ENCODE measurements around the gene BLOC1S1. TPM values are rescaled to one million over a fixed set of nuclear protein-coding genes. Genes with fewer than 3 reads are reported as not detected.

The BLOC1S1 gene
- total RNA-seq, 1 experiment from 2014 or later = 69.8 TPM

DNA sequence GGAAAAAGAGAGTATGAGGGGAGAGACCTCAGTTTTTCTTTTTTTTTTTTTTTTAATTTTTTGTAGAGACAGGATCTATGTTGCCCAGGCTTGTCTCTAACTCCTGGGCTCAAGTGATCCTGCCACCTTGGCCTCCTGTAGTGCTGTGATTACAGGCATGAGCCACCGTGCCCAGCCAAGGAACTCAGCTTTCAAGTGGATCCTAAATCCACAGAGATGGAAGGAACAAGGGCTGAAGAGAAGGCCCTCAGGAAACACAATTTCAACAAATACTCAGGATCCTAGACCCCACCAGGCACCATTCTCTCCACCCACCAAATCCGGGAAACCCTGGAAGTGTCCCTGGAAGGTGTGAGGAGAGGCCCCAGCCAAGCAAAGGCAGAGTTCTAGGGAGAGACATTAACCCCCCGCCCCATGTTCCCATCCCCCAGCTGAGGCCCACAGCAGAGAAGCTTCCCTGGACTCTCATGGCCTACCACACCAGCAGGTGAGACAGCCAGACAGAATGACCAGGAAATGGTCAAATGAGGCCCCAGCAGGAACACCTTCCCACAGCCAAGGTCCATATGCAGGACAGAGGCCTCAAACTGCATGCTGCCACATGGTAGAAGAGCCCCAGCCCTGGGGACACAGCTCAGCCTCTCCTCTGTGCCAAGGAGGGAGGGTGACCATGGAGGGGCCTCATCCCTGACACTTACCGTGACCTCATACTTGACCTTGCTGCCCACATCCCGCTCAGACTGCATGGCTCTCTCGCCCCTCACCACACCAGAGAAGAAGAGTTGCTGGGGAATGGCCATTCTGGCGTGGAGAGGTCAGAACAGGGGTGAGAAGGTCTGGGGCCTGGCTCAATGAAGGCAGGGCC lies 22.3 kb upstream of the BLOC1S1 start:
- no peak for DNase-seq (ENCODE audit: extremely low read depth, low read depth)

DNA sequence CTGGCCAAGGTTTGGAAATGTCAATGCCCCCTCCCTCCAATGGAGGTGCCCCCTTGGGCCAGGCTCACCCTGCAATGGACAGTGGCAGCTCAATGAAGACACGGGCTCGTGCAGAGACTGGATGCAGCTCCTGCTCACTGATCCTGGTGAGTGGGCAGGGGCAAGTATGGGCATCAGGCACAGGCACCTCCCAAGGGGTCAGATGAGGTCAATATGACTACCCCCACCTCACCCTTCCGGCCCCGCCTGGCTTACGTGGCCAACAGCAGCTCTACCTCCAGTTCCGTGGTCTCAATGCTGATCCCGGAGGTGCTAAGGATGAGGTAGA lies 21.7 kb upstream of the BLOC1S1 start:
- DNase-seq (ENCODE audit: extremely low read depth, low read depth) = no peak

DNA sequence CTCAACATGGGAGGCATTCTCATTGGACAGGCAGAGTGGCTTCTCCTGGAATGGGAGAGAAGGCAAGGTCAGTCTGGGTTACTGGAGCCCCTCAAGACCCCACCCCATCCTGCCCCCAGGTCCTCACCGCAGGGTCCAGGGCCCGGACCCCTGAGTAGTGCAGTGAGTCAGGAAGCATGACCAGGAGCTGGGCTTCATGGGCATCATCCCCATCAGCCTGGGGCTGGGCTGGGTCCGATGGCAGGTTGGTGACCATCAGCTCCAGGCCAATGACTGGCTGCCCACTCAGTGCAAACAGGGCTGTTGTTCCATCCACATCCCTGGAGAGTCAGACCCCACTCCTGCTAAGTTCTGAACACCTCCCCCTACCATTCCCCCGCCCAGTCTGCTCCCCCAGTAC lies 21.2 kb upstream of the BLOC1S1 start:
- DNase-seq (ENCODE audit: extremely low read depth, low read depth) = no peak

DNA sequence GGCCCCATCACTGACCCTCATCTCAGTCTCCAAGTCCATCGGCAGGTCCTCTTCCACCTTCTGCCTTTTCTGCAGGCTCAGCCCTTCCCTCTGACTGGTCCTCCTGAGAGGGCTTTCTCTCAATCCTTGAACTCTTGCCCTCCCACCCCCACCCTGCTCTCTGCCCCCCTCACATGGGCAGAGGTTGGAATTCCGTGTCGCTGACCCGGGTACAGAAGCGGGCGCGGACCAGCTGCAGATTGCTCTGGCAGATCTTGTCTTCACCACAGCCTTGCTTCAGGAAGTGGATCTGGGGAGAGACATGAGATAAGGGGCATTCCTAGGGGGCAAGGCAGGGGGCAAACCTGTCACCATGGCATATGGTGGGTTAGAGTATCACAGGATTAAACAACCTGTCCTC lies 20.5 kb upstream of the BLOC1S1 start:
- DNase-seq (ENCODE audit: extremely low read depth, low read depth) = no peak

DNA sequence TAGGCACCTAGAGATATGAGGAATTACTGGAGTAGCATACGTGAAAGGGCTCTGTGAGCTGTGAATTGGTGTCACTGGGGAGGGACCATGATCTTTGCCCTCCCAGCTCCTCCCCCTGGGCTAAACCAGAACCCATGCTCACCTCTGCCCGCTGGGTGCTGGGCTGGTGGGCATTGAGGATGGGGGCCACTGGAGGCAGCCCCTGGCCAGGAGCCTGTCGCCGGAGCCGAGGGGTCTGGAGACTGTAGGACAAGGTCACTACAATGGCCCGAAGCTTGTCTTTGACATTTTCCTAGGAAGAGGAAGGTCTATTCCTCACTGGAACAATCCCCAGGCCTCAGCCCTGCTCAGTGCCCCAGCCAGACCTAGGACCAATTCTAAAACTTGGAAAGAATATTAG lies 19.7 kb upstream of the BLOC1S1 start:
- DNase-seq (ENCODE audit: extremely low read depth, low read depth) = no peak

DNA sequence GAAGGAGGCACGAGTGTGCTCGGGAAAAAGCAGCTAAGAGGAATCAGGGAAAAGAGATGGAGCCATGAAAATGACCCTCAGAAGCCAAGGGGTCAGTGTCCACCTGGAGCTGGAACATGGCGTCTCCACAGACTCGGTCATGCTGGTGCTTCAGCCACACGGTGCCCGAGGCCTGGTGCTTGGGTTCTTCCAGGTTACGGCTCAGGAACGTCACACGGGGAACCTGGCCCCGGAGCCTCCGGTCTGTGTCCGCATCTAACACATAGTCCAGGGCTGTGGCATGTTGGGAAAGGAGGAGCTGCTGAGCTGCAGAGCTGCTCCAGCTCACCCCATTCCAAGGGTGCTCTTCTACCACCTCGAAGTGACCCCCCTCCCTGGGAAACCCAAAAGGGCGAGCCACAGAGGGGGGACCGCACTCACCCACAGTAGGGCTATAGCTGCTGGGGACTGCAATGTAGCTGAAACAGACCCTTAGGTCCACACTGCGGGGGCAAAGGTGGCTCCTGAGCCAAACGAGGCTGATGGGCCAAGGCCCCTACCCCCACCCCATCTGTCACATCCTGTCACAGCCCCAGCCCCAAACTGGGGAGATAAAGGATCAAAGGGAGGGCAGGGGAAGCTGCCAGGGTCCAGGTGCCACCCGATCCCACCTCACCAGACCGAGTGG lies 18.9 kb upstream of the BLOC1S1 start:
- DNase-seq (ENCODE audit: extremely low read depth, low read depth) = no peak

DNA sequence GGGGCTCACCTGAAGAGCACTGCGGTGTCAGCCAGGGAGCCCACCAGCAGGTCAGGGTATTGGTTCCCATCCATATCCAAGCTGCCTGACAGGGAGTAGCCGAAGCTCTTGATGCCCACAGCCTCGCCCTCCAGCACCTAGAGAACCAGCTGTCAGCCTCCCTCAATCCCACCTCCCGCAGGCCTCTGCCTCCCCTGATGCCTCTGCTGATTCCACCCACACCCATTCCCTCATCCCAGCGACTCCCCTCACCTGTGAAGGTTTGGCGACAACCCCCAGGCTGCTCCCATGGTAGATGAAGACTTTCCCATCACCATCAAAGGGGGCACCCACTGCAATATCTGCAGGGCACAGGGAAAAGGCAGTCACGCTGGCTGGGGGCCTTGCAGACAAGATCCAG lies 18.2 kb upstream of the BLOC1S1 start:
- DNase-seq (ENCODE audit: extremely low read depth, low read depth) = no peak

DNA sequence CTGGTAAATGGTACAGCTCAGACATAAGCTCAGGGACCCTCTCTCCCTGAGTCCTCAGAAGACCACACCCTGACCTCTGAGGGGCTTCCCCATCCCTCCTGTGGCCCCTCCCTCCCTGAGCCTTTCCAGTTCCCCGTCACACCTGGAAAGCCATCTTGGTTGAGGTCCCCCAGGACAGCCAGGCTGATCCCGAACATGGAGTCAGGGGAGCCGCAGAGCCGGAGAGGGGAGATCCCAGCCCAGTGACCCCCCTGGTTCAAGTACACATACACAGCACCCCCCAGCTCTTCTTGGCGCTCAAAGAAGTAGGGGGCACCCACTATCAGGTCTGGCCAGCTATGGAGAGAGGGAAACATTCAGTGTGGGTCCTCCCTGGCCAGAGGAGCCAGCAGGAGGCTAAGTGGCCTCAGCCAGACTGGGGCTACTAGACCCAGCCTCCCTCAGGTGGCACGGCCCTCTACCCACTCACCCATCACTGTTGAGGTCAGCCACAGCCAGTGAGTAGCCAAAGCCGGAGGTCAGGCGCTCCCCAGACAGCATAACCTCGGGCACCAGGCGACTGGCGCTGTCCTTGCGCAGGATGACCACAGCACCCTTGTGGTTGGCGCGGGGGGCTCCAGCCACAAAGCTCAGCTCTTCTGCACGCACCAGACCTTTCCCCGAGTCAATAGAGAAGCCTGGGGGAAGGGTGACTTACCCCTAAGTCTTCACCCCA lies 17.4 kb upstream of the BLOC1S1 start:
- DNase-seq (ENCODE audit: extremely low read depth, low read depth) = no peak

DNA sequence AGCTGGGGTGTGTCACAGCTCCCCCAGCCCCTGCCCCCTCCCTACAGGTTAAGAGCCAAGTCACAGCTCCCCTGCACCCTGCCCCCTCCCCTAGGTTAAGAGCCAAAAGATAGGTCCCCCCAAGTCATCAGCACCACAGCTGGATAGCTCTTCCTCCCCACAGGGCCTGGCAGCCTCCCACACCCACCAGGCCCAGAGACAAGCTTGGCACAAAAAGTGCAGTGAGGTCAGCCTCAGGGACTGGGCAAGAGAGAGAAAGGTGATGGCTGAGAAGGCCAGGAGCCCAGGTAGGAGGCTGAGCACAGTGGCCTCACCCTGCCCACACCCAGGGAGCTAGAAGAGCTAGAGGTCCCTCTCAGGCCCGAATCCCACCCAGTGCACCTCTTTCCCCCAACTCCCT lies 16.9 kb upstream of the BLOC1S1 start:
- DNase-seq (ENCODE audit: extremely low read depth, low read depth) = no peak

DNA sequence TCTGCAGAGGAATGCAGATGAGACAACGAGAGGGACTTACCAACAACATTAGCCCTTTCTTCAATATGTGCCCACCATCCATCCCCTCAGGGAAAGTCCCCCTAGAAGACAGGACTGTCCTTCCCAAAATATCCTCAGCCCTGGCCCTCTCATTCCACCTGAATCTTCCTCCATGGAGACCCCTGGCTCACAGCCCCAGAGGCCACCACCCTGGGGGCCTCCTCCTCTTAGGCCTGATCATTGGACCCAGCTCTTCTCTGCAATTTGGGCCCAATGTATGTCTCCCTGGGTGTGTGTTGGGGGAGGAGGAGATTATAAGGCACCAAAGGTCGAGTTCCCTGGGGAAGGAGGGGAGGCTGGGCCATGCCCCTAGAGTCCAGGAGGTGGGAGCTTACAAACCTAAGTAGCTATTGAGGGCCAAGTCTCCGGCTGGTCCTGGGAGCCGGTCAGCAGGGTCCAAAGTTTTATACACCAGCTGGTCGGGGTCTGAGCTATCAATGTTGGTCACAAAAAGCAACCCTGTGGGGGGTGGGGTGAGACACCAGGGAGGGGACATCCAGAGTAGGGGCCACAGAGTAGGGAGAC lies 16.3 kb upstream of the BLOC1S1 start:
- no peak for DNase-seq (ENCODE audit: extremely low read depth, low read depth)

DNA sequence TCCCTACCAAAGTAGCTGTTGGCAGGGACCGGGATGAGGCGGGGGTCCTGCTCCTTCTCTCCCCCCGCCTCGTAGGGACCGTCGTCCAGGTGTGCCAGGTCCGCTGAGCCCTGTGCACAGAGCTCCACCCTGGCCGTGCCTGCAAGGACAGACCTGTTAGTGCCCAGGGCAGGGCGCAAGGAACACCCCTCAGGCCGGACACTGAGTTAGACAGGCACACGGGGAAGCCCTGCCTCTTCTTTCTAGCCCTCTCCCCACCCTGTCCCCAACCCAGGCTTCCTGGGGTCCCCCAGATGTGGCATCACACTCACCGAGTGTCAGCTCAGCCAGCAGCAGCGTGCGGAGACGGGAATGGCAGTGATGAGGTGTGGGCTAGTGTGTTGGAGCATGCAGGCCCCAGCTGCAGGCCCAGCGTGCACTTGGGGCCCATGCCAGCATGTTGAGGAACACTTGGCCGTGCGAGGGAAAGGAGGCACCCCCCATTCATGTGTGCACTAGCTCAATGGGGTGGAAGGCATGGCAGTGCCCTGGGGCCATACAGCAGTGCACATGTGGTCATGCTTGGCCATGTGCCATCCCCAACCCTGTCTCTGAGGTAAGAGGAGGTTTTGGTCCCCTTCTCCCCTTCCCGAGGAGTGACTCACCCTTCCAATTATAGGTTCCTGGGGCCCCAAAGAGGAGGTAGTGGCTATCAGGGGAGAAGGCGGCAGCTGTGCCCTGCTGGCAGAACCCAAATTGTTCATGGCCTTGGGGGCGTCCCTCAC lies 15.4 kb upstream of the BLOC1S1 start:
- DNase-seq (ENCODE audit: extremely low read depth, low read depth) = no peak

DNA sequence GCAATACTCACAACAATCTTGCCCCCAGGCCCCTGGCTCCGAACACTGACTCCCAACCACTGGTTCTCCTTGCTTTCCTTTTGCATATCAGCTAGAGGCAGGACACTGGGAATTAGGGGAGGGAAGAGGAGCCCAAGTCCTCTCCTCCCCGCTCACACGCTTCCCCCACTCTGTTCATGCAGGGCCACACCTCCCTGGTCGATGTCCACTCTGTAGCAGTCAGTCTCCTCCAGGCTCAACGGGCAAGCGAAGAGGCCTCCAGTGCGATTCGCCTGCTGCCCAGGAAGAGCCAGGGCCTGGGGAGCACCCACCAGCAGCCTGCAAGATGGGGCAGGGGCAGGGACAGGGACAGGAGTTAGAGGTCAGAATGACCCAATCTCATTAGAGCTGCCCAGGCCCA lies 13.0 kb upstream of the BLOC1S1 start:
- DNase-seq (ENCODE audit: extremely low read depth, low read depth) = no peak

DNA sequence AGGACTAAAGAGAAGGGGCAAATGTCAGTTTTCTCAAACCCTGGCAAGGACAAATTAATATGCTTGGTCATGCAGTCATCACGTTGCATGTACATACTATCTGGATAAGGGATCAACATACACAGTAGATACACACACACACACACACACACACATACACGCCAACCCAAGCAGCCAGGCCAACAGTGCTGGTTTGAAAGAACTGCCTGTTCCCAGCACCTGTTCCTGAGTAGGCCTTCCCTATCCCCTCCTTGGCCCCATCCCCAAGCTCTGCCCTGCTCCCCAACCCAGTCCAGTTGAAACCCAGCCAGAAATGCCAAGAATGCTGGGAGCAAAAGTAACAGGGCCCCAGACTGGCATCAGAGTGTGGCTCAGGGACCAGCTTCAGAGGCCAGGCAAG lies 12.6 kb upstream of the BLOC1S1 start:
- DNase-seq (ENCODE audit: extremely low read depth, low read depth) = no peak

DNA sequence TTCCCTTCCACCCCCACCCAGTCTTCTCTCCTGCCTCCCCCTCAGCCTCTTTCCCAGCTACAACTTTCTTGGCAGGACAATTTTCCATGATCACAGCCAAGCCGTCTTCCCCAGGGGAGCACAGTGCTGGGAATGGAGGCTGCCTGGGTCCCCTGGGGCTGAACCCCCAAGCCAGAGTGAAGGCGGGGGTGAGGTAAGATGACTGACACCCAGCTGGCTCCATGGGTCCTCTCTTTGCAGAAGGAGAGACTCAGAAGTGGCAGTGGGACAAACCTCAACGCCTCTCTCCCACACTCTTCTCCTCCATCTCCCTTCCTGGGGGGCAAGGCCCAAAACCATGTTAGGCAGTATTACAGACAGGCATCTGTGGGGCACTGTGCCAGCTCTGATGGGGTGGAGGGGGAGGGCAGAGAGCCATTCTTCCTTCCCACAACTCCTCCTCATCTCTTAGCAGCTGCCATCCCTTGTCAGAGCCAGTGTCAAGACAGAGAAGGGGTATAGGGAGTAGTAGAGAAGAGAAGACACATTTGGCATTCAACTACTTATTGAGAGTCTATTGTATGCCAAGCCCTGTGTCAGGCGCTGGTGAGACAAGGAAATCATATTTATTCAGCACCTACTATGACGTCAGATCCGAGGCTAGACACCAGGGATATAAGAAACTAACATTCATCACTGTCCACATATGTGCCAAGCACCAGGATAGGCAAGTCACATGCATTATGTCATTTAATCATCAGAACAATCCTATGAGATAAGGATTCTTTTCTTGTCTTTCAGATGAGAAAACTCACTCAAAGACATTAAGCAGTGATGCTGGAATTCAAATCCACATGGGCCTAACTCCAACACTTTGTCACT lies 11.7 kb upstream of the BLOC1S1 start:
- DNase-seq (ENCODE audit: extremely low read depth, low read depth) = no peak

DNA sequence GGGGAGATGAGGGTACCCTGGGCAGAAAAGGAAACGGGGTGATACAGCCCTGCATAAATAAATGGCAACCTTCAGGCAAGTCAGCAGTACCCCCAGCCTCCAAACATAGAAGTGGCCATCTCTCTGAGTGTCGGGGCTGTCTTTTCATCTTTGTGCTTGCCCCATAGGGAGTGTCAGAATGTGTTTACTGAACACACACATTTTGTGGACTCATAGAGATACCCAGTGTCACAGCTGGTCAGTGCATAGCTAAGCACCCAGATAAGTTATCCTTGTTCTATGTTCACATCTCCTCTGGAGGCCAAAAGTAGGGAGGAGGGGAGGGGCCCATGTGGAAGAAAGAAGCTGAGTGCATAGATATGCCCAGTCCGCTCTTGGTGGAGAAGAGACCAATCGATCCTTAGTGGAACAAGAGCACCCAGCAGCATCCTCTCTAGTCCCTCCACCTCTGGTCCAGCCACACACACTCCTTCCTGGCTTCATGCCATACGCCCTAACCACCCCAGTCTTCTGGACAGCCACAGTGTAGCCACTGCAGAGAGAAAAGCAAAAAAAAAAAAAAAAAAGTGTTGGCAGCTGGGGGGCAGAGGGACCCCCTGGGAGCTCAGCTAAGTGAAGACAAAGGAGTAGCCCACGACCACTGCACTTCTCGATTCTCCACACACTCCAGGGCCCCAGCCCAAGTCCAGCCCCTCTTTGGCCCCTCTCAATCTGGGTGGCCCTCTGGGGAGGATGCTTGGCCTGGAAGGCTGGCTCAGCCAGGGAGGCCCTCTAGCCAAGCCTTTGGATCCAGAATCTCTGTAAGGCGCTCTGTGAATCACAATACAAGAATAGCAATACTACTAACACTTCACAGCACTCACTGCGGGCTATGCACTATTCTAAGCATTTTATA lies 10.8 kb upstream of the BLOC1S1 start:
- no peak for DNase-seq (ENCODE audit: extremely low read depth, low read depth)

DNA sequence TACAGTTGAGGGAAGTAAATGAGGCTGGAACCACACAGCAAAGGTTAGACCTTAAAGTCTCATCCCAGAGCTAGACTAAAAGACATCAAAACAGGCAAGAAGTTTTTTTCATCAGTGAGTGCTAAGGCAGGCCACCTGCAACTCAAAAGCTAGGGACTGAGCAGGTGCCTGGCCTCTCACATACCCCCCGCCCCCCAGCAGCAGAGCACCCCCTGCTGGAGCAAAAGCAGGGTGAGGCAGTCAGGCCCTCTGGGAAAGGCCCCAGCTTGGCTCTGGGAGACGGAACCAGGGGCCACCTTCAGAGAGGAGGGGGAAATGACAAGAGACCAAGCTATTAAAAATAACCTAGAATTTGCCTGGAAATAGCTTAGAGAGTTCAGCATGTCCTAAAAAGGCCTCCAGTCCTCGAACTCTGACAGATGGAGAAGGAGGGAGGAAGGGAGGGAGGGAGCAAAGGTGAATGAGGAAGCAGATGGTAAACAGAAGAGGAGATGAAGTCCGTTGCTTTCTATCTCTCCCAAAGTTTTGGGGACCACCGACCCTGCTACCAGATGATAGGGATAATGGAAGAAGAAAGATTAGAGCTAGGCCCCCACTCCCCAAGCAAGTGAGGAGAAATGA lies 10.0 kb upstream of the BLOC1S1 start:
- no peak for DNase-seq (ENCODE audit: extremely low read depth, low read depth)

DNA sequence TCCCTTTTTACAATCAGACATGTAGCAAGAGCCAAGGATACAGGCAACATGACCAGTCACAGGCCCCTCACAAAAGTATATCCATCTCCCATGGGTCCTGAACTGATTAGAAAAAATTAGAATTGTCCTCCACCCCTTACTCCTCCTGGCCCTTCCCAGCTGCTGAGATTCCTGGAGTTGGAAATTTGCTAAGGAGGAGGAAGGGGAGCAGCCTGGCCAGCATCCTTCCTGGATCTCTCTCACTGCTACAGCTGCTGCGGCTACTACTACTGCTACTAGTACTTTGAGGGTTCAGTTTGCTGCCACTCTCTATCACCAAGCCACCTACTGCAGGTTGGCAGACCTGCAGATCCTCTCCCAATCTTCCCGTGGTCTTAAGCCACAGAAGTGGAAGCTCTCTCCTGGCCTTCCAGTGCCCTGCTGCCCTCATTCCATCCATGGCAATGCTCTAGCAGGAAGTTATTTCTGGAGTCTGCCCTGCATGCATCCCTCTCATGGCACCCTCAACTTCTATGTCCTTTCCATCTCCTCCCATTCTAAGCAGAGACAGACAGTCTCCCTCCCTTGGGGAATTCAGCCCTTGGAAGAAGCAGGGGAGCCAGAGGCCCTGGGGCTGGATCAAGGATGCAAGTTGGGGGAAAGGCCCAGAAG lies 9.2 kb upstream of the BLOC1S1 start:
- DNase-seq (ENCODE audit: extremely low read depth, low read depth) = no peak

DNA sequence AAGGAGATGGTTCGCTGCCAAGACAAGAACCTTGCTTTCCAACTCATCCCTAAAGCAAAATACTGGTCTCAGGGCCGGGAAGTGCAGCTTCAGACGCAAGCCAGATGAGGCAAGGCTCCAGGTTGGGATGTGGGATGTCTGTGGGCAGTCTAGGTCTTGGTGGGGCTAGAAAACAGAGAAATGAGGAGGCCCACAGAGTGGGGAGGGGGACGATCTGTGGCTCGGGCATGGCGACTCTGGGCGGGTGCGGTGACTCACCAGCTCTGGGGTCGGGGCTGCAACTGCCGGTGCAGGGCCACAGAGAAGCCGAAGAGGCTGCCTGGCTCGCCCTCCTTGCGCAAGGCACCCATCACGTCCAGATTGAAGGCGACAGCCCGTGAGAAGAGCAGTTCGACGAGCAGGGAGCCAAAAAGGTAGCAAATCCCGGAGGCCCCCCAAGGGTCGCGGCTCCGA lies 8.6 kb upstream of the BLOC1S1 start:
- no peak for DNase-seq (ENCODE audit: extremely low read depth, low read depth)
